Activated B cell treated with CpG ODN at 0.5 μM for 24 hours (primary cell): Measurements from ENCODE around the gene DRD1. TPM values are rescaled to one million over a fixed set of nuclear protein-coding genes. Genes with fewer than 3 reads are reported as not detected.
A peak's percentile ranks its signal among the peaks of the same experiment; 100 is the strongest.

ENCODE experiments used
- ATAC-seq: fragments of 200-7000 bp; cut with Tn5 transposase; one replicate; pipeline ENCODE4 v1.10.0; 2021; ENCODE audit warnings: low read depth, mild to moderate bottlenecking, moderate library complexity
- CTCF ChIA-PET: fragments of 350-600 bp; sonication (Branson Sonifier 250); formaldehyde crosslinking; loops from one replicate; lab custom pipeline; 2021; ENCODE audit warnings: antibody characterized with exemption; lab: Charles Lee
- POLR2A ChIA-PET: fragments of 350-600 bp; sonication (Branson Sonifier 250); formaldehyde crosslinking; loops from one replicate; lab custom pipeline; 2021; ENCODE audit warnings: antibody characterized with exemption; lab: Charles Lee
- DNase-seq: peaks from one replicate; pipeline ENCODE4 v3.0.0; 2022
- H3K27ac Mint-ChIP-seq: one replicate; pipeline ENCODE4 v1.8.0; 2020; ENCODE audit warnings: mixed read lengths
- H3K27me3 Mint-ChIP-seq: one replicate; pipeline ENCODE4 v1.8.0; 2021; ENCODE audit warnings: mixed read lengths
- H3K36me3 Mint-ChIP-seq: one replicate; pipeline ENCODE4 v1.8.0; 2021; ENCODE audit warnings: low read depth, mixed read lengths
- H3K4me1 Mint-ChIP-seq: one replicate; pipeline ENCODE4 v1.8.0; 2021; ENCODE audit warnings: mixed read lengths
- H3K4me3 Mint-ChIP-seq: one replicate; pipeline ENCODE4 v1.8.0; 2020; ENCODE audit warnings: mild to moderate bottlenecking, mixed read lengths
- H3K9me3 Mint-ChIP-seq: one replicate; pipeline ENCODE4 v1.8.0; 2020; ENCODE audit warnings: mixed read lengths
- CTCF ChIP-seq: fragments of 200-600 bp; IDR thresholded peaks from one replicate; pipeline ENCODE4 v1.8.0; 2022; ENCODE audit warnings: antibody characterized with exemption, mild to moderate bottlenecking
- intact Hi-C: fragments of 100-400 bp; cut with micrococcal nuclease; formaldehyde crosslinking; loops from one replicate; pipeline ENCODE4 v1.15.1; 2024
- total RNA-seq: library from RNA; stranded (reverse); gene quantifications from 2 replicates; pipeline ENCODE4 v1.2.3, GENCODE V29; 2022

The DRD1 gene
- not detected in 2 replicates for total RNA-seq

- TF ChIP-seq CTCF = no peak
- no peak within 1 kb of the TSS for H3K4me3 Mint-ChIP-seq
- no peaks in the 10 kb centered on the region for H3K9me3 Mint-ChIP-seq
- no peak for ATAC-seq
- CTCF ChIA-PET = interaction anchor here (1.1 kb wide), 1 partner anchor 52 kb away, joined by 3 read pairs; no protein-coding TSS in a partner anchor
- peaks cover 4% of the 10 kb centered on the region for H3K4me1 Mint-ChIP-seq
- DNase-seq = peak; percentile 24
- peaks cover 46% of the 10 kb centered on the region for H3K27me3 Mint-ChIP-seq
- POLR2A ChIA-PET = no interaction called here
- H3K36me3 Mint-ChIP-seq = no peaks in the 10 kb centered on the region
- intact Hi-C loops = no loop called here
- no peak within 1 kb of the TSS for H3K27ac Mint-ChIP-seq
Measured at GRCh38 chr5:175444060-175444904, at the start of gene DRD1. Gene DRD1 (minus strand): TSS chr5:175444182. CDS start chr5:175443099, 1,083 bp downstream.

GRCh38 chr5:175493726-175494125 lies 49.7 kb upstream of the DRD1 start:
- H3K9me3 Mint-ChIP-seq = no peaks in the 10 kb centered on the region
- no peak for TF ChIP-seq CTCF
- H3K27me3 Mint-ChIP-seq = no peaks in the 10 kb centered on the region
- H3K4me1 Mint-ChIP-seq = peaks cover 4% of the 10 kb centered on the region
- CTCF ChIA-PET = no interaction called here
- H3K27ac Mint-ChIP-seq = no peak overlapping the region
- DNase-seq (no peak), ATAC-seq (no peak)
- H3K4me3 Mint-ChIP-seq = no peak overlapping the region
- peaks cover 60% of the 10 kb centered on the region for H3K36me3 Mint-ChIP-seq
- POLR2A ChIA-PET = interaction anchor here (0.6 kb wide), 1 partner anchor 48 kb away, joined by 3 read pairs; no protein-coding TSS in a partner anchor
- intact Hi-C loops = no loop called here

GRCh38 chr5:175493260-175493659 lies 49.3 kb upstream of the DRD1 start:
- ChIA-PET CTCF (no interaction called here), POLR2A (interaction anchor here (0.6 kb wide), 1 partner anchor 47 kb away, joined by 3 read pairs; no protein-coding TSS in a partner anchor)
- Mint-ChIP-seq H3K27me3 (no peaks in the 10 kb centered on the region), H3K36me3 (peaks cover 60% of the 10 kb centered on the region), H3K9me3 (no peaks in the 10 kb centered on the region), H3K27ac (no peak overlapping the region), H3K4me1 (peaks cover 4% of the 10 kb centered on the region), H3K4me3 (no peak overlapping the region)
- no peak for TF ChIP-seq CTCF
- intact Hi-C loops = no loop called here
- DNase-seq (no peak), ATAC-seq (no peak)

- no peak for TF ChIP-seq CTCF
- H3K9me3 Mint-ChIP-seq = no peaks in the 10 kb centered on the region
- H3K36me3 Mint-ChIP-seq = peaks cover 65% of the 10 kb centered on the region
- DNase-seq = no peak
- no peak for ATAC-seq
- H3K27me3 Mint-ChIP-seq = no peaks in the 10 kb centered on the region
- POLR2A ChIA-PET = interaction anchor here (0.9 kb wide), 1 partner anchor 13 kb away, joined by 3 read pairs; the partner anchor contains the start of gene SFXN1
- intact Hi-C loops = no loop called here
- no peak overlapping the region for H3K4me3 Mint-ChIP-seq
- peaks cover 4% of the 10 kb centered on the region for H3K4me1 Mint-ChIP-seq
- CTCF ChIA-PET = interaction anchor here (0.6 kb wide), 1 partner anchor 11 kb away, joined by 3 read pairs; no protein-coding TSS in a partner anchor
- no peak overlapping the region for H3K27ac Mint-ChIP-seq
Measured at GRCh38 chr5:175491223-175491622, 47.2 kb upstream of the DRD1 start.
